Measurements from ENCODE around the gene KCNMB3.

GRCh38 chr3:179250803-179251476 lies at the start of gene KCNMB3:
- TF ChIP-seq ZNF274 (IDR thresholded peaks at IDR 0.05; ENCODE audit: low read depth, low read length), result no peak
- no peak for TF ChIP-seq YY1 (IDR thresholded peaks at IDR 0.05; ENCODE audit: insufficient read depth, insufficient read length)
- TF ChIP-seq SUZ12 (IDR thresholded peaks at IDR 0.05; ENCODE audit: extremely low read depth, insufficient read depth, insufficient read length), result no peak

Measured in NT2/D1 (cell line).